GM21515 (cell line): ENCODE data around the gene B3GALT4.
"Not testable (repeated sequence)": the region's sequence is repeated elsewhere in the genome, so short reads cannot be mapped to it uniquely, and the experiment has no call there.

Experiments used
- ATAC-seq: cut with Tn5 transposase; IDR thresholded peaks from one replicate; pipeline ENCODE4 v1.9.1; 2021; ENCODE audit not compliant: unreplicated experiment

B3GALT4 gene

DNA sequence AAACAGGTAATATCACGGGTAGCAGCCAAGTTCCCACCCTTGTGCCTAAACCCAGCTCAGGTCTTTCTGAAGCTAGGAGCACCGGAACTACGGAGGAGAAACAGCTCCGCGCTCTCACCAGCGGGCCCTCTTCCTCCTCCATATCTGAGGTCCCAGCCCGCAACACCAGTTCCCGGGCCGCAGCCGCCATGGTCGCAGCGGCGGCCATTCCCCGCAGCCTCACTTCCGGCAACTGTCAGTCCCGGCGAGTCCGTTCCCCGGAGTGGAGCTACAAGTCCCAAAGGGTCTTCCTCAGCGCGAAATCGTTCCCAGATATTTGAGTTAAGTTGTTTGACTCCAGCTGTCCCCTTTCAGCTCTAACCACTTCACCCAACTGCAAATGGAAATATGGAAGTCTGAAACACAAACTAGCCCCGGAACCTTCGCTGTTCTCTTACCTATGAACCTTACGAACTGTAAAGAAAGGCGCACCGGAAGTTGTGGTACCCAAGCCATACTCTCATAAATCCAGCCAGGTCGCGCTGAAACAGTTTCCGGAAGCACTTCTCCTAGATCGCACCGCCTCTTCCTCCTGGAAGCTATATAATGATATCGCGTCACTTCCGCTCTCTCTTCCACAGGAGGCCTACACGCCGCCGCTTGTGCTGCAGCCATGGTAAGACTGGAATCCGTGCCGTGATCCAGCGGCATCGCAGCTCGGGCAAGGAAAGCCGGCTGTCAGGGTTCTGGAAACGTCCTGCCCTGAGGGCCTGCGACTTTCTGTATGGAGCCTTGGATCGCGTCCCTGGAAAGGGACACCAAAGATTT lies 5.3 kb upstream of the B3GALT4 start, which contains the start of the genes RPS18 and VPS52:
RPS18 (plus strand) TSS at position 608 of the 807 bp plus-strand sequence; CDS start at position 653, 45 bp downstream.
VPS52 (minus strand) TSS at position 409 of the 807 bp plus-strand sequence; CDS start at position 208, 201 bp downstream.
- peak; percentile 70 for ATAC-seq

DNA sequence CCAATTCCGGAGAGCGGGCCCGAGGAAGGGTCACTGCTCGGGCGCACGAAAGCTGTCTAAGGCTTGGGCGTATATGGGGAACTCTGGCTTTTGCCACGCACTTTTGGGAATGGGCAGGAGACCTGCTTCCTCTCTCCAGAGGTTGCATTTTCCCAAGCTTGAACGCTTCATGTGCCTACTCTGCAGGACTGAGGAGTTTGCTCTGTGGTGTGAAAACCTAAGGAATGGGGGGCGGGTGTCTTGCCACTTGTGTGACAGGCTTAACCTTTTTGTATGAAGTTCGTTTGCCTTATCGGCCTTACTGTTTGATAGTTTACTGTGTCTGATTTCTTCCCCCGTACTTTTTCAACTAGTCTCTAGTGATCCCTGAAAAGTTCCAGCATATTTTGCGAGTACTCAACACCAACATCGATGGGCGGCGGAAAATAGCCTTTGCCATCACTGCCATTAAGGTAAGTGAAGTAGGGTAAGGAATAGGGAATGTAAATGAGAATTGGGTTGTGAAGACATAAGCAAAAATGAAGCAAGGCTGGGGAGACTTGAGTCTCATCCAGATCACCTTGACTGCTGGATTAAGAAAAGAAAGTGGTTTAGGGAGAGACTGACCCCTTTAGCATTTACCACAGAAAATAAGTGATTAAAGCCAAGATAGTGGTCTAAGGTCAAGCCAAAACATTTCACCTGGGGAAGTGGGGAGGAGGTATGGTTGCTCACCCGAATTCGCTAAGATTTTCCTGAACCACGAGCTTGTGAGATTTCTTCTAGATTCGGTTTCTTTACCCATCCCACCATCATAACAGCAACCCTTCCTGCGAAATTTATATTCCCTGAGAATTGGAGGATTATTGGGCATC lies 4.4 kb upstream of the B3GALT4 start:
- no peak for ATAC-seq

DNA sequence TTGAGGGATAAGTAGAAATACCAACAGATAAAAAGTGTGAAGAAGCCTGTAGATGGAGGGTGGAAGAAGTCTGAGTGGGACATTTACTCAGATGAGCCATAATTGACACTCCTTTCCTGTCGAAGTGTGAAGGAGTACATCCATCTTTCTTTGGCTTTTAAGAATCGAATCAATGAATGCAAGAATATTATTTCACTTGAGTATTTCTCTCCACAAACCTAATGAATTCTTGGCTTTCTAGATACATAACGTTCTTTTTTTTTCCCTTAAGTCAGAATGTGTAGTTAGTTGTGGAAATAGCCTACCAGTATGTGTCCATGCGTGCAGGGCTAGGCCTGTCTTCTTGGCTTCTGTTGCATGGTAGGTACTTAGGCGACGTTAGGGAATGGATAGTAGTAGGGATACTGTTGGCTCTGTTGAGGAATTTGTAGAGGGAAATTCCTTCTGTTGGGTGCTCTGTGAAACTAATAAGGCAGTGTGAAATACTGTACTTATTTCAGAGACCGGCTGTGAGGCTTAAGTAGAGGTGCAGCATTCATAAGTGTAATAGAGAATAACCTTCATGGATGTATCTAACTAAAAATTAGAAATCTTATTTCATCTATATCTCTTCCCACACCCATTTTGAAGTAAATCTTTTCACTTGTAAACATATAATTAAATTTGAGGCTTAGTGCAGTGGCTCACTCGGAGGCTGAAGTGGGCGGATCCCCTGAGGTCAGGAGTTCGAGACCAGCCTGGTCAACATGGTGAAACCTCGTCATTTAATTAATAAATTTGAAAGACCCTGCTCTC lies 3.6 kb upstream of the B3GALT4 start:
- no peak for ATAC-seq

GRCh38 chr6:33273924-33274902 lies 2.7 kb upstream of the B3GALT4 start:
- ATAC-seq, result no peak

DNA sequence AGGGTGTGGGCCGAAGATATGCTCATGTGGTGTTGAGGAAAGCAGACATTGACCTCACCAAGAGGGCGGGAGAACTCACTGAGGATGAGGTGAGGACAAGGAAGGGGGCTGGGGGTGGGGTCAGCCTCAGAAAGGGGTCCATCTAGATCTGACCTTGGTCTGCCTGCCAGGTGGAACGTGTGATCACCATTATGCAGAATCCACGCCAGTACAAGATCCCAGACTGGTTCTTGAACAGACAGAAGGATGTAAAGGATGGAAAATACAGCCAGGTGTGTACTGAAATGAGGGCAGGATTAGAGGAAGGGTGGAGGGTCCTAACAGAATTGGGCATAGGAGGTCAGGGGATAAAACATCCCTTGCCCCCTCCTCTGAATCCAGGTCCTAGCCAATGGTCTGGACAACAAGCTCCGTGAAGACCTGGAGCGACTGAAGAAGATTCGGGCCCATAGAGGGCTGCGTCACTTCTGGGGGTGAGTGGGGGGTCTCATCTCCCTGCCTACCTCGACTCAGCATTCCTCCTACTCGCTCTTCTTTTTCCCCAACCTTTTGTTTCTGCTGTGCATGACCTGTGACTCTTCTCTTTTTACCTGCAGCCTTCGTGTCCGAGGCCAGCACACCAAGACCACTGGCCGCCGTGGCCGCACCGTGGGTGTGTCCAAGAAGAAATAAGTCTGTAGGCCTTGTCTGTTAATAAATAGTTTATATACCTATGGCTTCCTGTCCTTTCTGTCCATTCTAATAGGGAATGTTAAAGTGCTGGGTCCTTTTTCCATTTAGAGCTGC lies 935 bp upstream of the B3GALT4 start:
- not testable (repeated sequence) for ATAC-seq

DNA sequence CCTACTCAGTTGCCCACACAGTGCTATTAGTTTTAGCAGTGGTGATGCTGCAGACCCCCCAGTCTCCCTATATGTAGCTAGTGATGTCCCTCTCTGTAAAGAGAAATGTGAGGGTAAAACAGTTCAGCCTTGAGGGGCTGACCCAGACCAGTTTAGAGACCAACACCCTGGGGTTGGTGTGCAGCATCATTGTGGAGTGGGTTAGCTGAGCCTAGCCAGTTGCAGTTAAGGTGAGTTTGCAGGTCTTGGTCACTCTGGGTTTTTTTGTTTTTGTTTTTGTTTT lies 401 bp upstream of the B3GALT4 start:
- no peak for ATAC-seq

- no peak for ATAC-seq
These were observed 904 bp downstream of the B3GALT4 start for GRCh38 chr6:33277663-33278391.

- no peak for ATAC-seq
These were observed 1.4 kb downstream of the B3GALT4 start for GRCh38 chr6:33278392-33278741.

DNA sequence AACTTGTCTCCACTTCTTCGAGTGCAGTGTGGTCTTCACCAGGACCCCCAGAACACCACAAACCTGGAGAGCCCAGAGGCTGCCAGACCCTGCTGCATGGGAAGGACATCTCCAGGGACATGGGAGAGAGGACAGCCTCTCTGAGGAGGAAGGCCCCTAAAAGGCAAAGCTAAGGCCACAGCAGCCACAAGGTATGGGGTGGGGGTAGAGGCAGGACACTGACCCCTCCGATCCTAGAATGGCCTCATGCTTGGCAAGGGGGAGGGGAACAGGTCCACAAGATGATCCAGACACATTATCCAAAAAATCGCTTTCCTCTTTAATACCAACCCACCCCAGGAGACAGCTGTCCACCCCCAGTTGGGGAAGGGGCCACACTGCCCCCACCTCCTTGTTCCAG lies 1.9 kb downstream of the B3GALT4 start:
- ATAC-seq, result no peak

DNA sequence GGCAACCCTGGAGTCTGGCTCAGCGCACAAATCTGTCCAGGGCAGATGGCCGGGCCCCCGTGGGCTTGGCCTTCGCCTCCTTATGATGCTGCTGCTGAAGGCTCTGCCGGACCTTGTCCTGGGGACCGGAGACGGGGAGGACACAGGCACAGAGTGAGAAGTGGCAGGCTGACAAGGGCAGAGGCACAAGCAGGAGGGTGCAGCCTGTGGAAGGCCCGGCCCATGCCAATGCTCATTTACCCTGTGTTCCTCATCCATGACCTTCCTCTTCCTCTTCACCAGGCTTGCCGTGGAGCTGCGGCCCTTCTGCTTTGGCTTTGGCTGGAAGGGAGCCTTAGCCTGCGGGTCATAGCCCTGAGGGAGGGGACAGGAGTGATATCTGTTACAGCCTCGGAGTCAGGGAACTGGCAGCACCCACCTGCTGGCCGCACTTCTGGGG lies 2.4 kb downstream of the B3GALT4 start:
- no peak for ATAC-seq

DNA sequence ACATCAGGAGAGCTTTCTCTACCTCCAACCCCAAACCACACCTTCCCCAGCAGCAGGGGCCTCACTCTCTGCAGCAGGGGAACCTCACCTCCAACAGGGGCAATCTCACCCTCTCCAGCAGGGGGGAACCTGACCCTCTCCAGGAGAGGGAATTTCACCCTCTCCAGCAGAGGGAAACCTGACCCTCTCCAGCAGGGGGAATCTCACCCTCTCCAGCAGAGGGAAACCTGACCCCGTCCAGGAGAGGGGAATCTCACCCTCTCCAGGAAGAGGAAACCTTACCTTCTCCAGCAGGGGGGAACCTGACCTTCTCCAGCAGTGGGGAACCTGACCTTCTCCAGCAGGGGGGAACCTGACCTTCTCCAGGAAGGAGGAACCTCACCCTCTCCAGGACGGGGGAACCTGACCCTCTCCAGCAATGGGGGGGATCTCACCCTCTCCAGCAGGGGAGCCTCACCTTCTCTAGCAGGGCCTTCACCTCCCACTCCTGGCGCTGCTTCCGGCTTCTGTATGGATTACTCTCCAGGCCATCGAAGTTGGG lies 3.1 kb downstream of the B3GALT4 start:
- ATAC-seq, result no peak

DNA sequence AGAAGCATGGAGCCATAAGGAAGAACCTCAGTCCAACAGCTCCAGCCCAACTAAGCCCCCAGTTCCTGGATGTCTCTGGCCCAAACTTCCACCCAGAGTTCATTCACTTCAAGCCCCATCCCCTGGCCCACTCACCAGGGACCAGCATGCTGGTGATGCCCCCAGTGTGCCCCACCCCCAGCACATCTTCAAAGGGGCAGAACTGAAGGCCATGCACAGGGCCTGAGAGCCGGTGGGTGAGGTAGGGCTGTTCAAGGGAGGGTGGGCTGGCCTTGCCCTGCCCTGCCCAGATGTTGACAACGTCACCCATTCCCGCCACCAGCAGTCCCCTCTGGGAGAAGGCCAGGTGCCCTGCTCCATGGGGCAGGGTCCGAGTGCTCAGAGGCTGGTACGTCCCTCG lies 3.6 kb downstream of the B3GALT4 start:
- ATAC-seq, result no peak

- ATAC-seq, result not testable (repeated sequence)
These were observed 8.3 kb downstream of the B3GALT4 start for GRCh38 chr6:33285214-33285613.

GRCh38 chr6:33286946-33287914 lies 10.3 kb downstream of the B3GALT4 start:
- no peak for ATAC-seq

DNA sequence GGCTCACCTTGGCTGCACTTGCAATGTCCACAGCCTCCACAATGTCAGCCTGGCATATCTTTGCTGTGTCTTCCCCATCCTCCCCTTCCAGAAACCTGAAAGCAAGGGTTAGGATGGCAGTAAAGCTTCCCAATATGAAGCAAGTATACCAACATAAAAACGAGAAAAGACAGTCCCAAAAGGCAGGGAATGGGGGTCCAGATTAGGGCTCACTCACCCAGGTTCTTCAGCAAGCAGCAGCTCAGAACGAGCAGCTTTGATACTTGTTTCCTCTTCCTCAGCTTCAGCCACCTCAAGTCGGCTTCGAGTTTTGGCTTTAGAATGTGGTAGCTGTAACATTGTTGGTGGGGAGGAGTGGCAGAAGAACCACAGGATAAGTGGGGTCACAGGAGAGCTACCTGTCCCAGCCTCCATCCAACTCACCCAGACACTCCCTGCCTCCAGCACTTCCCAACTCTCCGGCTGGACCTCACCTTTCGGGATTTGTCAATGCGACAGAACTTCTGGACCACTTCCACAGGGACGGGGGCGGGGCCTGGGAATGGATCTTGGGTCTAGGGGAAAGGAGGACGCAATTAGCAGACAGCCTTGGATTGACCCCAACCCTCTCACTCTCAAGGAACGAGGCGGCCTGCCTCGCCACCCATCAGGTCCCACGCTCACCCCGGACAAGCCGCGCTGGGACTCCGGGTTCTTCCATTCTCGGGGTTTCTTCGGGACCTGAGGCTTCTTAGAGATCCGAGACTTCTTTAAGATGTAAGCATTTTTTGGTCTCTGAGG lies 11.4 kb downstream of the B3GALT4 start:
- ATAC-seq, result no peak
